Measurements from ENCODE around the gene AGER.

DNA sequence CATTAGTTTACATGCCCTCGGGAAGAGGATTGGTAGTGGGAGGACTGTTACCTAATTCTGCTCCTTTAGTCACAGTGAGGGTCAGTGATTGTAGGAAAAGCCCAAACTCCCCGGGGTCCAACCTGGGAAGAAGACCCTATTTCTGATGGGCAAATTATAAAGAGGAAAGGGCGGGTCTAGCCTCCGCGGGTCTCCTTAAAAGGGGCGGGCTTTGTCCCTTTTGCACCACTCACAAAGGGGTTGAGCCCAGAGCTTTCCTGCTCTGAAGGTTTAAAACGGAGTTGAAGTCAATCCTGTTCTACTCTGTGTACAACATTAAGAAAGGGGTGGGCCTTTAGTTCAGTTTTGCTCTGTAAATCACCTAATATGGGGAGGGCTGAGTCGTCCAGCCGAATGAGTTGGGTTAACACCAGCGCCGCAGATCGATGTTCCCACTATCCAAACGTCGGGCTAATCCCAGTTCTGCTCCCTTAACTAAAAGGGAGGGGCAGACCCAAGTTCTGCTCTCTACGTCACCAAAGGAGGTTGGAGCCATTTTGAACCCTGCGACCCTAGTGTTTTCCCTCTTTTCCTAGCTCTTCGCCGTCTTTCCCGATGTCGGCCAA, 6.8 kb downstream of the AGER start:
- TF ChIP-seq, protein P1, sequence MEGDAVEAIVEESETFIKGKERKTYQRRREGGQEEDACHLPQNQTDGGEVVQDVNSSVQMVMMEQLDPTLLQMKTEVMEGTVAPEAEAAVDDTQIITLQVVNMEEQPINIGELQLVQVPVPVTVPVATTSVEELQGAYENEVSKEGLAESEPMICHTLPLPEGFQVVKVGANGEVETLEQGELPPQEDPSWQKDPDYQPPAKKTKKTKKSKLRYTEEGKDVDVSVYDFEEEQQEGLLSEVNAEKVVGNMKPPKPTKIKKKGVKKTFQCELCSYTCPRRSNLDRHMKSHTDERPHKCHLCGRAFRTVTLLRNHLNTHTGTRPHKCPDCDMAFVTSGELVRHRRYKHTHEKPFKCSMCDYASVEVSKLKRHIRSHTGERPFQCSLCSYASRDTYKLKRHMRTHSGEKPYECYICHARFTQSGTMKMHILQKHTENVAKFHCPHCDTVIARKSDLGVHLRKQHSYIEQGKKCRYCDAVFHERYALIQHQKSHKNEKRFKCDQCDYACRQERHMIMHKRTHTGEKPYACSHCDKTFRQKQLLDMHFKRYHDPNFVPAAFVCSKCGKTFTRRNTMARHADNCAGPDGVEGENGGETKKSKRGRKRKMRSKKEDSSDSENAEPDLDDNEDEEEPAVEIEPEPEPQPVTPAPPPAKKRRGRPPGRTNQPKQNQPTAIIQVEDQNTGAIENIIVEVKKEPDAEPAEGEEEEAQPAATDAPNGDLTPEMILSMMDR (IDR thresholded peaks at IDR 0.05): no peak
- TF ChIP-seq POLR2A (IDR thresholded peaks at IDR 0.05): peak; percentile 24 to 63
